GM12878 (cell line): ENCODE data around the gene DPPA5. TPM values are rescaled to one million over a fixed set of nuclear protein-coding genes. Genes with fewer than 3 reads are reported as not detected.

ENCODE experiments used
- EGR1 ChIP-seq, 2 experiments: IDR thresholded peaks; 1 replicate in 1 of 2; 2 replicates in 1 of 2; pipeline ENCODE4 v1.6.1; 2011 to 2012; ENCODE audit warnings: low read depth in 2 of 2, low read length in 2 of 2, borderline replicate concordance in 1 of 2, mild to moderate bottlenecking in 1 of 2, moderate library complexity in 1 of 2
- GATAD2B ChIP-seq: fragments of 450-650 bp; conservative IDR thresholded peaks from 2 replicates; pipeline ENCODE4 v1.6.1; 2017; ENCODE audit warnings: low read depth, mild to moderate bottlenecking, moderate library complexity
- HDAC2 ChIP-seq: fragments of 200-600 bp; sonication (generic); IDR thresholded peaks from 2 replicates; pipeline ENCODE4 v1.6.1; 2017
- HDAC6 ChIP-seq: fragments of 200-600 bp; sonication (generic); IDR thresholded peaks from one replicate; pipeline ENCODE4 v1.8.0; 2017; ENCODE audit warnings: antibody characterized with exemption; ENCODE audit not compliant: unreplicated experiment
- HDGF ChIP-seq: fragments of 450-650 bp; IDR thresholded peaks from 2 replicates; pipeline ENCODE4 v1.6.1; 2016; ENCODE audit warnings: antibody characterized with exemption
- IKZF1 ChIP-seq: fragments of 450-650 bp; conservative IDR thresholded peaks from 2 replicates; pipeline ENCODE4 v1.6.1; 2017; ENCODE audit warnings: antibody characterized with exemption, mild to moderate bottlenecking
- KAT2A ChIP-seq: conservative IDR thresholded peaks from 2 replicates; pipeline ENCODE4 v1.6.1; 2011; ENCODE audit warnings: low read depth, low read length; ENCODE audit not compliant: control insufficient read depth
- LARP7 ChIP-seq: fragments of 450-650 bp; IDR thresholded peaks from 2 replicates; pipeline ENCODE4 v1.6.1; 2017; ENCODE audit warnings: mild to moderate bottlenecking
- PAX5 ChIP-seq: IDR thresholded peaks from 2 replicates; pipeline ENCODE4 v1.6.1; 2011; ENCODE audit warnings: low read depth, low read length, borderline replicate concordance
- PAX8 ChIP-seq: fragments of 450-650 bp; IDR thresholded peaks from 2 replicates; pipeline ENCODE4 v1.6.1; 2017; ENCODE audit warnings: mild to moderate bottlenecking, moderate library complexity
- RUNX3 ChIP-seq: IDR thresholded peaks from 2 replicates; pipeline ENCODE4 v1.6.1; 2012; ENCODE audit warnings: low read length, inconsistent platforms
- ZNF274 ChIP-seq: IDR thresholded peaks from one replicate; pipeline ENCODE4 v1.8.0; 2011; ENCODE audit not compliant: insufficient read length, insufficient read depth
- polyA plus RNA-seq, 11 experiments: library from polyadenylated mRNA; depleted of rRNA in 4 of 11; unstranded in 6 of 11; stranded (reverse) in 5 of 11; fragments of >200 nt; fragmentation: Nextera tagmentation in 4 of 11; fragmentation: Illumina TruSeq in 1 of 11; extraction: Ambion mirVana in 4 of 11; extraction: Trizol in 1 of 11; gene quantifications; 1 replicate in 1 of 11; 2 replicates in 10 of 11; pipeline versions ENCODE4 v1.2.1 to v1.2.3, GENCODE V29; 2011 to 2016; ENCODE audit warnings: inconsistent platforms in 2 of 11, missing spikeins in 2 of 11, low read depth in 1 of 11
- total RNA-seq, 4 experiments: library from RNA; depleted of rRNA in 3 of 4; stranded (reverse); fragments of >200 nt in 3 of 4; fragmentation: Illumina TruSeq in 1 of 4; extraction: Trizol in 1 of 4; gene quantifications; 2 replicates each; pipeline versions ENCODE4 v1.2.1 to v1.2.3, GENCODE V29; 2013 to 2021
- TF ChIP-seq, protein P1 (sequence below): fragments of 450-650 bp; IDR thresholded peaks from 2 replicates; pipeline ENCODE4 v1.6.1; 2017; ENCODE audit warnings: mild to moderate bottlenecking, moderate library complexity
- TF ChIP-seq, protein P2 (sequence below): IDR thresholded peaks from 2 replicates; pipeline ENCODE4 v1.6.1; 2011; ENCODE audit warnings: mild to moderate bottlenecking, low read depth, low read length, moderate library complexity; ENCODE audit not compliant: insufficient replicate concordance
- TF ChIP-seq, protein P3 (sequence below): fragments of 450-650 bp; IDR thresholded peaks from 2 replicates; pipeline ENCODE4 v1.6.1; 2017; ENCODE audit warnings: borderline replicate concordance
- TF ChIP-seq, protein P4 (sequence below): fragments of 450-650 bp; IDR thresholded peaks from 2 replicates; pipeline ENCODE4 v1.6.1; 2017; ENCODE audit warnings: low read depth, mild to moderate bottlenecking, moderate library complexity
- TF ChIP-seq, protein P5 (sequence below): fragments of 450-650 bp; IDR thresholded peaks from 2 replicates; pipeline ENCODE4 v1.6.1; 2017; ENCODE audit warnings: mild to moderate bottlenecking
- TF ChIP-seq, protein P6 (sequence below): fragments of 450-650 bp; IDR thresholded peaks from 2 replicates; pipeline ENCODE4 v1.6.1; 2016; ENCODE audit warnings: mild to moderate bottlenecking

DPPA5 gene
- total and polyA plus RNA-seq, 10 of the 15 experiments (the other 5 are each of a cell fraction or from before 2014, with no cell fraction given) = not detected

DNA sequence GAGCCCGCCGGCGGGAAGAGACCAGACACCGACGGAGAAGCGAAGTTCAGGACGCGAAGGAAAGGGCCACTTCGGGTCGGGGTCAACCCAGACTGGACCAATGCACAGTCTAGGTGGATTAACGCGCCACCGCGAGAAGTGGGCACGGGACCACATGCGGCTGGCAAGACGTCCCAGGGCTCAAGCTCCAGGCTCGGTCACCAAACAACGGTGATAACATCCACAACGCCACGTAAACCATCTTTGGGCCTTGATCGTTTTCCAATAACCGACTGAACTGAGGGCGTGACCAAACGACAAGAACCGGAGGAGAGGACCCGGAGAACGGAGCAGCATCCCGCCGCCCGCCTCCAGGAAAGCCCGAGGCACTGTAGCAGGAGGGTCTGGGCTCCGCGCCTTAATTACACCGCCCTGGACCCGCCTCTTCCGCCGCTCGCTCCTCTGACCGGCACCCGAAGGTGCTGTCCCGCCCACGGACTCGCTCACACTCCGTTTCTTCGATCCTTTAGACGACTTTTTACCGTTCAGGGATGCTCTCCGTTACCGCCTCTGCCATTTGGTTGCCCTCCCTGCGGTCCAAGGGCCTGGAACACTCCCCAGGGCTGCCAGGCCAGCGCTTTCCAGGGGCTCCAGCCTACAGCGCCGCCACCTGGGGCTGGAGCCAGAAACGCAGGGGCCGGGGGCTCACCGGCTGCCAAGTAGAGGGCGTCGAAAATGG is 44.1 kb downstream of the DPPA5 start (continued):
- TF ChIP-seq, protein P1, sequence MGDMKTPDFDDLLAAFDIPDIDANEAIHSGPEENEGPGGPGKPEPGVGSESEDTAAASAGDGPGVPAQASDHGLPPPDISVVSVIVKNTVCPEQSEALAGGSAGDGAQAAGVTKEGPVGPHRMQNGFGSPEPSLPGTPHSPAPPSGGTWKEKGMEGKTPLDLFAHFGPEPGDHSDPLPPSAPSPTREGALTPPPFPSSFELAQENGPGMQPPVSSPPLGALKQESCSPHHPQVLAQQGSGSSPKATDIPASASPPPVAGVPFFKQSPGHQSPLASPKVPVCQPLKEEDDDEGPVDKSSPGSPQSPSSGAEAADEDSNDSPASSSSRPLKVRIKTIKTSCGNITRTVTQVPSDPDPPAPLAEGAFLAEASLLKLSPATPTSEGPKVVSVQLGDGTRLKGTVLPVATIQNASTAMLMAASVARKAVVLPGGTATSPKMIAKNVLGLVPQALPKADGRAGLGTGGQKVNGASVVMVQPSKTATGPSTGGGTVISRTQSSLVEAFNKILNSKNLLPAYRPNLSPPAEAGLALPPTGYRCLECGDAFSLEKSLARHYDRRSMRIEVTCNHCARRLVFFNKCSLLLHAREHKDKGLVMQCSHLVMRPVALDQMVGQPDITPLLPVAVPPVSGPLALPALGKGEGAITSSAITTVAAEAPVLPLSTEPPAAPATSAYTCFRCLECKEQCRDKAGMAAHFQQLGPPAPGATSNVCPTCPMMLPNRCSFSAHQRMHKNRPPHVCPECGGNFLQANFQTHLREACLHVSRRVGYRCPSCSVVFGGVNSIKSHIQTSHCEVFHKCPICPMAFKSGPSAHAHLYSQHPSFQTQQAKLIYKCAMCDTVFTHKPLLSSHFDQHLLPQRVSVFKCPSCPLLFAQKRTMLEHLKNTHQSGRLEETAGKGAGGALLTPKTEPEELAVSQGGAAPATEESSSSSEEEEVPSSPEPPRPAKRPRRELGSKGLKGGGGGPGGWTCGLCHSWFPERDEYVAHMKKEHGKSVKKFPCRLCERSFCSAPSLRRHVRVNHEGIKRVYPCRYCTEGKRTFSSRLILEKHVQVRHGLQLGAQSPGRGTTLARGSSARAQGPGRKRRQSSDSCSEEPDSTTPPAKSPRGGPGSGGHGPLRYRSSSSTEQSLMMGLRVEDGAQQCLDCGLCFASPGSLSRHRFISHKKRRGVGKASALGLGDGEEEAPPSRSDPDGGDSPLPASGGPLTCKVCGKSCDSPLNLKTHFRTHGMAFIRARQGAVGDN = peak; percentile 28; the same call in 1 of the 2 replicates
- TF ChIP-seq HDAC2 (no peak), IKZF1 (peak; percentile 65), PAX5 (no peak; the same call in 1 of the 2 replicates), ZNF274 (no peak), PAX8 (no peak), HDGF (no peak), KAT2A (no peak), GATAD2B (no peak; the same call in 1 of the 2 replicates), RUNX3 (no peak), HDAC6 (no peak), EGR1 (IDR thresholded peaks at IDR 0.05; ENCODE audit: borderline replicate concordance in 1 of 2, low read depth in 2 of 2, low read length in 2 of 2) (peak in 1 of 2 experiments; percentile 78; a peak in 2 of 3 replicates), LARP7 (peak; percentile 77)
- TF ChIP-seq, protein P2, sequence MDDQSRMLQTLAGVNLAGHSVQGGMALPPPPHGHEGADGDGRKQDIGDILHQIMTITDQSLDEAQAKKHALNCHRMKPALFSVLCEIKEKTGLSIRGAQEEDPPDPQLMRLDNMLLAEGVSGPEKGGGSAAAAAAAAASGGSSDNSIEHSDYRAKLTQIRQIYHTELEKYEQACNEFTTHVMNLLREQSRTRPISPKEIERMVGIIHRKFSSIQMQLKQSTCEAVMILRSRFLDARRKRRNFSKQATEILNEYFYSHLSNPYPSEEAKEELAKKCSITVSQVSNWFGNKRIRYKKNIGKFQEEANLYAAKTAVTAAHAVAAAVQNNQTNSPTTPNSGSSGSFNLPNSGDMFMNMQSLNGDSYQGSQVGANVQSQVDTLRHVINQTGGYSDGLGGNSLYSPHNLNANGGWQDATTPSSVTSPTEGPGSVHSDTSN = peak; percentile 26
- TF ChIP-seq, protein P3, sequence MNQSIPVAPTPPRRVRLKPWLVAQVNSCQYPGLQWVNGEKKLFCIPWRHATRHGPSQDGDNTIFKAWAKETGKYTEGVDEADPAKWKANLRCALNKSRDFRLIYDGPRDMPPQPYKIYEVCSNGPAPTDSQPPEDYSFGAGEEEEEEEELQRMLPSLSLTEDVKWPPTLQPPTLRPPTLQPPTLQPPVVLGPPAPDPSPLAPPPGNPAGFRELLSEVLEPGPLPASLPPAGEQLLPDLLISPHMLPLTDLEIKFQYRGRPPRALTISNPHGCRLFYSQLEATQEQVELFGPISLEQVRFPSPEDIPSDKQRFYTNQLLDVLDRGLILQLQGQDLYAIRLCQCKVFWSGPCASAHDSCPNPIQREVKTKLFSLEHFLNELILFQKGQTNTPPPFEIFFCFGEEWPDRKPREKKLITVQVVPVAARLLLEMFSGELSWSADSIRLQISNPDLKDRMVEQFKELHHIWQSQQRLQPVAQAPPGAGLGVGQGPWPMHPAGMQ = no peak
- TF ChIP-seq, protein P4, sequence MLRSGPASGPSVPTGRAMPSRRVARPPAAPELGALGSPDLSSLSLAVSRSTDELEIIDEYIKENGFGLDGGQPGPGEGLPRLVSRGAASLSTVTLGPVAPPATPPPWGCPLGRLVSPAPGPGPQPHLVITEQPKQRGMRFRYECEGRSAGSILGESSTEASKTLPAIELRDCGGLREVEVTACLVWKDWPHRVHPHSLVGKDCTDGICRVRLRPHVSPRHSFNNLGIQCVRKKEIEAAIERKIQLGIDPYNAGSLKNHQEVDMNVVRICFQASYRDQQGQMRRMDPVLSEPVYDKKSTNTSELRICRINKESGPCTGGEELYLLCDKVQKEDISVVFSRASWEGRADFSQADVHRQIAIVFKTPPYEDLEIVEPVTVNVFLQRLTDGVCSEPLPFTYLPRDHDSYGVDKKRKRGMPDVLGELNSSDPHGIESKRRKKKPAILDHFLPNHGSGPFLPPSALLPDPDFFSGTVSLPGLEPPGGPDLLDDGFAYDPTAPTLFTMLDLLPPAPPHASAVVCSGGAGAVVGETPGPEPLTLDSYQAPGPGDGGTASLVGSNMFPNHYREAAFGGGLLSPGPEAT = peak; percentile 55; the same call in 1 of the 2 replicates
- TF ChIP-seq, protein P5, sequence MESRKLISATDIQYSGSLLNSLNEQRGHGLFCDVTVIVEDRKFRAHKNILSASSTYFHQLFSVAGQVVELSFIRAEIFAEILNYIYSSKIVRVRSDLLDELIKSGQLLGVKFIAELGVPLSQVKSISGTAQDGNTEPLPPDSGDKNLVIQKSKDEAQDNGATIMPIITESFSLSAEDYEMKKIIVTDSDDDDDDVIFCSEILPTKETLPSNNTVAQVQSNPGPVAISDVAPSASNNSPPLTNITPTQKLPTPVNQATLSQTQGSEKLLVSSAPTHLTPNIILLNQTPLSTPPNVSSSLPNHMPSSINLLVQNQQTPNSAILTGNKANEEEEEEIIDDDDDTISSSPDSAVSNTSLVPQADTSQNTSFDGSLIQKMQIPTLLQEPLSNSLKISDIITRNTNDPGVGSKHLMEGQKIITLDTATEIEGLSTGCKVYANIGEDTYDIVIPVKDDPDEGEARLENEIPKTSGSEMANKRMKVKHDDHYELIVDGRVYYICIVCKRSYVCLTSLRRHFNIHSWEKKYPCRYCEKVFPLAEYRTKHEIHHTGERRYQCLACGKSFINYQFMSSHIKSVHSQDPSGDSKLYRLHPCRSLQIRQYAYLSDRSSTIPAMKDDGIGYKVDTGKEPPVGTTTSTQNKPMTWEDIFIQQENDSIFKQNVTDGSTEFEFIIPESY = no peak
- TF ChIP-seq, protein P6, sequence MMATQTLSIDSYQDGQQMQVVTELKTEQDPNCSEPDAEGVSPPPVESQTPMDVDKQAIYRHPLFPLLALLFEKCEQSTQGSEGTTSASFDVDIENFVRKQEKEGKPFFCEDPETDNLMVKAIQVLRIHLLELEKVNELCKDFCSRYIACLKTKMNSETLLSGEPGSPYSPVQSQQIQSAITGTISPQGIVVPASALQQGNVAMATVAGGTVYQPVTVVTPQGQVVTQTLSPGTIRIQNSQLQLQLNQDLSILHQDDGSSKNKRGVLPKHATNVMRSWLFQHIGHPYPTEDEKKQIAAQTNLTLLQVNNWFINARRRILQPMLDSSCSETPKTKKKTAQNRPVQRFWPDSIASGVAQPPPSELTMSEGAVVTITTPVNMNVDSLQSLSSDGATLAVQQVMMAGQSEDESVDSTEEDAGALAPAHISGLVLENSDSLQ = peak; percentile 81
